NCI-H446 (cell line): ENCODE data around the gene GP9.
A peak's percentile ranks its signal among the peaks of the same experiment; 100 is the strongest.

Experiments used
- DNase-seq, 2 experiments: peaks; one replicate each; lab custom pipeline; 2025; lab: John Stamatoyannopoulos, UW

The GP9 gene

DNA sequence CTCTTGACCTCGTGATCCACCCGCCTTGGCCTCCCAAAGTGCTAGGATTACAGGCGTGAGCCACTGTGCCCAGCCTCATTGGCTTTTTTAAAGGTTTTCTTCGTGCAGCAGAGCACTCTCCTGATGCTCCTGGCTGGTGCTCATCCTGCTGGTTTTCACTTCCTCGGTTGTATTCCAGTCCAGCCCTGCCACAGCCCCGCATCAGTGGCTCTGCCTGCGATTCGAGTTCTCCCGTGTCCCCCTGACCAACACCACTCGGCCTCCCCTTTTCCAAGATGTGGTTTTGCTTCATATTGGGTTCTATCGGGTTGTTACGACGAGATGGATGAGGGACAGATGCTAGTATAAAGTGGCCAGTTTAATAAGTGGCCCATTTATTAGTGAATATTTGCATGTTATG, 31.7 kb upstream of the GP9 start:
- DNase-seq = no peak

DNA sequence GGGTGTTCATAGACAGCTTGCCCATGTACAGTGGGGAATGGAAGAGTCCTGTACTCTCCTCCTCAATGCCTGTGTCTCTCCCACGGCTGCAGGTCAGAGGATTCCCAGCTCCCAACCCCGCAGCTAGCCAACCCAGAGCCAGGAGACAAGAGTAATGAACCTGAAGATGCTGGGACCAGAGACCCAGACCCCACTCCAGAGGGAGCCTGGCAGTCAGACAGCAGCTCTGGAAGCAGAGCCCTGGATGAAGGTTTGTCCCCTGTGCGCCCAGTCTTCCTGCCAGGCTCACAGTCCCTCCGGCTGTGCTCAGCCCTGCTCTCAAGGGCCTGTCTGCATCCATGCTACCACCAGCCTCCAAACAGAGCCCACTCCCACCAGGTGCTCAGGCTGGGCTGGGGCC, 30.0 kb upstream of the GP9 start:
- DNase-seq = no peak

DNA sequence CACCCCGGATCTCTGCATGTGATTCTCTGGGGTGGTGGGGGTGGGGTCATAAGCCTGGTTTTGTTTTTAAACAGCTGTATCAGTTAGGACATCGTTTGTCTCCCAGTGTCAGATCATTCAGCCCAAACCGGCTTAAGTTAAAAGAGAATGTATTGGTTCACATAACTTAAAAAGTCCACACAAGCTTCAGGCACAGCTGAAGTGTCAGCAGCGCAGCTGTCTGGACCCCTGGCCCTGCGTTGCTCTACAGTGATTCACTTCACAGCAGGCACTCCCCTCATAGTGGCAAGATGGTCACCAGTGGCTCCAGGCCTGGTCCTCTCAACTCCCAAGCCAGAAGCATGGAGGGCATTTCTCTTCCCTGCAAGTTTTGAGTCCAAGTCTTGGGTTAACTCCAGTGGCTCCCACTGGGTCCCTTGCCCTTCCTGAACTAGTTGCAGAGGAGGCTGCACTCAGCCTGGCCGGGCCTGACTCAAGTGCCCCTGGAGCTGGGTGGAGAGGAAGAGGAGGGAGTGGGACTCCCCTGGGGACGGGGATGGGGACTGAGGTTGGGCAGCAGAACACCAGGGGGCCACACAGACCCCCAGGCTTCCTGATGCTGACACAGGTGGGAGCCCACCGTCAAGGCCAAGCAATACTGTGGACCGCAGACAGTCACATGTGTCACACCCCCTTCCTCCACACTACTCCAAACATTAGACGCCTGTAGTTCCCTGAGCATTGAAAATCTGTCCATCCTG, 28.9 kb upstream of the GP9 start:
- no peak for DNase-seq

DNA sequence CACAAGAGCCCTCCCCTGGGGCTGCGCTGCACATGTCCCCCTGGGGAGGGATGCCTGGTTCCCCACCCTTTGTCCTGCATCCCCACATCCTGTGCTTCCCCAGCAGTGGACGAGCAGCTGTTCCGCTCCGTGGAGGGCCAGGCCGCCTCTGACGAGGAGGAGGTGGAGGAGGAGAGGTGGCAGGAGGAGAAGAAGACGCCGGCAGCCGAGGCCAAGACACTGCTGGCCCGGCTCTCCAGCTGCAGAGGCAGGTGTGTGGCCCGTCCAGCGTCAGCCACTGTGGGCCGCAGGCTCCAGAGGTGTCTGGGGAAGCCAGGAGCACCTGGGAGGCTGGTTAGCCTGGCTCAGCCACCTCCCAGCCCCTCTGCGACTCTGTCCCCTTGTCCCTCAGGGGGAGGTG, 27.9 kb upstream of the GP9 start:
- DNase-seq = no peak

DNA sequence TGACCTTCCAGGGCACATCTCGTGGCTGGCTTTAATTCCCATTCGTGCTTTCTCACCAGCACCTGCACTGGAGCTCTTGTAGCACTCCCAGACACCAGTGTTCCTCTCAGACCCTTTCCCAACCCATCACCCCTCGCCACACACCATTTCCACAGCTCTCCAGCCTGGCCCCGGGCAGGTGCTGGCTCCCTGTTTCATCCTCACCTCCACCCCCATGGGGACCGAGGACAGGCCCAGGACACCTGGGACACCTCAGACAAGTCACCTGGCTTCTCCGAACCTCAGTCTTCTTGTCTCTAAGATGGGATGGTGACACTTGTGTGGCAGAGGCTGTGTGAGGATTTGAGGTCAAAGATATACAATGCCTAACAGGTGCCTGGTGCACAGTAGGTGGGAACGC, 27.4 kb upstream of the GP9 start:
- DNase-seq = no peak

DNA sequence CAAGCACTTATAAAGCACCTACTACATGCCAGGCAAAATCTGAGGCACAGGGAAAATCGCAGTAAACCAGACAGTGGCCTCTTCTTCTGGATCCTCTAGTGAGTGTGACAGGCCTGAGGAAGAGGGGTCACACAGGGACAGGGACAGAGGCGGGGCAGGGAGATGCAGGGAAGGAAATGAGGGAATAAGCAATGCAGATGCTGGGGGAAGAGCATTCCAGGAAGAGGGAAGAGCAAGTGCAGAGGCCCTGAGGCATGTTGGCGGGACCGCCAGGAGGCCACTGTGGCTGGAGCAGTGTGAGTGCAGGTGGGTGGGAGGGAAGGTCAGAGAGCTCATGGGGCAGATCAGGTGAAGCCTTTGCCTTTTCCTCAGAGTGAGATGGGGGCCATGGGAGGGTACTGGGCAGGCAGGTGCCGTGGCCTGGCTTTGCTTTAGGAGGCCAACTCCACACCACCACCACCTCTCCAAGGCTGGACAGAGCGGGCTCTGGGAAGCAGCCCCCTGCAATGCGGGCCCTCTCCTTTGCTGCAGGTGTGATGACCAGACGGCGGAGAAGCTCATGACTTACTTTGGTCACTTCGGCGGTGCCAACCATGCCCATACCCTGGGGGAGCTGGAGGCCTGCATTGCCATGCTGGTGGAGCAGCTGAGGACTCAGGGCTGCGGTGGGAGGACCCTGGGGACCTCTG, 26.8 kb upstream of the GP9 start:
- DNase-seq = no peak

DNA sequence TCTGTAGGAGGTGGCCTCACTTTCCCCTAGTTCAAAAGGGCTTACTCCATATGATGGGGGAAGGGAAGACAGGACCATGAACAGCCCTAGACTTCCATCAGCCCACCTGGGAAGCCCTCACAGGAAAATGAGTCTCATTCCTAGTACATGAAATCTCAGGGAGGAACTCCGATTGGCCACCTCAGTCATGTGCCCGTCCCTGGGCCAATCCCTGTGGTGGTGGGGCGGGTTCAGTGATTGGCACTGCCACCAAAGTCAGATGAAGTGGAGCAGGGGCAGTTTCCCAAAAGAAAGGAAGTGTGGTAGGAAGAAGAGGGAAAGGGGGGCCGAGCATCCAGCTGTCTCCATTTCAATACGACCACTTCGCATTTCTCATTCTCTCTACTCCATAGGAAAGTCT, 25.9 kb upstream of the GP9 start:
- no peak for DNase-seq

DNA sequence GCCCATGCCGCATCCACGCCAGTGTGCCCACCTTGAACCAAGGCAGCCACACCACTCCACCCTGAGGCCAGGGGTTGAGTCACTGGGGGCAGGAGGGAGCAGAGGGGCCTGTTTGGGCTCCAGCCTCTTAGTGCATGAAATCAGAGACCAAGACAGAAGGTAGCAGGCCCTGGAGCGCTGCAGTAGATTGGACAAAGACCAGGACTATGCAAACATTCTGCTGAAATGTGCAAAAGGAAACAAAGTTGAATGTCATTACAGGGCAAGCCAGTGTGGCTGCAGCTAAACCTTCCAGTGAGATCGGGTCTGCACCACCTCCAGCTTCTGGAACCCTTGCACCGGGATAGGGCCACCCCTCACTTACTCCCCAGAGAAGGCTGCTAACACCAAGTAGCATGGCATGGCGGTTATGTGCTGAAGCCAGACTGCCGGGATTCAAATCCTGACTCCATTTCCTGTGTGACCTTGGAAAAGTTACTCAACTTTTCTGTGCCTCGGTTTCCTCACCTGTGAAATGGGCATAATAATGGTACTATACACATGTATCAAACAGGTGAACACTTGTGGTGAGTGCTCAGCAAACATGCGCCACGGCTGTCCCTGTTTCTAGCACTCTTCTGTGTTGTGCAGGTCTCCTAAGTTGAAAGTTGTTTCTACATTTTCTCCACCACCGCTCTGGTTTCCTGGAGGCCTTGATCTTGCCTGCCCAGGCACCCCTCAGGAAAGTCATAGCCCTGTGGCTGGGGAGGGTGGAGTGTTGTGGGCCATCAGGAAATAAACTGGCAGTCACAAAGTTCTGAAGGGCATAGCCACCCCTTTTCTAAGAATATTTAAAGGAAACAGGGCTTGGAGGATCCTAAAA, 25.0 kb upstream of the GP9 start:
- no peak for DNase-seq

DNA sequence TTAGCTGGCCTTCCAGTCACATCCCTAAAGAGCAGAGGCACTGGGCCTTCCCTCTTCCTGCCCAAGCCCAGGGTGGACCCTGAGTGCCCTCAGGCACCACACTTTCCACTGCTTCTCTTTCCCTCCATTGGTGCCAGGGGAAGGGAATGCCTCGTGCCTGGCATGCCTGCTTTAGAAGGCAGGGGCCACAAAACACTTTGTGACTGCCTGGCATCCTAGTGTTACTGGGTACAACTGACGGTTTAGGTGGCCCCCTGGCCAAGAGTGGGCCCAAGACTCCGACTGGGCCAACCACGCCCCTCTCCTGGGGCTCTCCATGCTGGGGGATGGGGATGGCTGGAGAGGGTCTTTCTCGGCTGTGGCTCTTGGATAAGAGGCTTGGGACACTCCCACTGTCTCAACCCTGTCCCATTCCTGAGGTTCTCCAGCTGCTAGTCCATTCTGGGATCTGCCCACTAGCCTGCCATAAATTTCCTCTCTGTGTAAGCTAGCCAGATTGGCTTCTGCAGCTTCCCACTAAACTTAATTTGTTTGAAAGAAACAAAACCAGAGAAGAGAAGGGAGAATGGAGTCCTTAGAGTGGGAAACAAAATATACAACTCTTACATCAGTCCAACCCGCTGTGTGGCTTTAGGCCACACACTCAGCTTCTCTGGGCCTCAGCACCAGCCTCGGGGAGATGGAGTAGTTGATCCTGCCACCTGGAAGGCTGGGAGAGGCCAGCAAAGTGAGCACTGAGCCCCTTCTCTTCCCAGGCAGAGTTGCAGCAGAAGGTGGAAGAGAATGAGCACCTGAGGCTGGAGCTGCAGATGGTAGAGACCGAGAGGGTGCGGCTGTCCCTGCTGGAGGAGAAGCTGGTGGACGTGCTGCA, 24.1 kb upstream of the GP9 start:
- no peak for DNase-seq

DNA sequence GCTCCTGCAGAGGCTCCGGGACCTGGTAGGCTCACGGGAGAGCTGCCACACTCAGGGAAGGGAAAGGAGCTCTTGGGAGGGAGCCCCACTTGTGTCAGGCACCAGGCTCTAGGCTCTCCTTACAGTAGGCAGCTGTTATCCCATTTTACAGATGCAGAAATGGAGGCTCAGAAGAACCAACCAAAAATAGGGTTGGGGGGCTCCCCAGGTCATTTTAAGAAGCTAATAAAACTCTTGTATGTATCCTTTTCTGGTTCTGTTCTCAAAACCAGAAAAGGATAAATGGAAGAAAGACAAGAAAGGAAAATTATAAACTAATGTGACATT, 23.5 kb upstream of the GP9 start:
- DNase-seq = no peak

DNA sequence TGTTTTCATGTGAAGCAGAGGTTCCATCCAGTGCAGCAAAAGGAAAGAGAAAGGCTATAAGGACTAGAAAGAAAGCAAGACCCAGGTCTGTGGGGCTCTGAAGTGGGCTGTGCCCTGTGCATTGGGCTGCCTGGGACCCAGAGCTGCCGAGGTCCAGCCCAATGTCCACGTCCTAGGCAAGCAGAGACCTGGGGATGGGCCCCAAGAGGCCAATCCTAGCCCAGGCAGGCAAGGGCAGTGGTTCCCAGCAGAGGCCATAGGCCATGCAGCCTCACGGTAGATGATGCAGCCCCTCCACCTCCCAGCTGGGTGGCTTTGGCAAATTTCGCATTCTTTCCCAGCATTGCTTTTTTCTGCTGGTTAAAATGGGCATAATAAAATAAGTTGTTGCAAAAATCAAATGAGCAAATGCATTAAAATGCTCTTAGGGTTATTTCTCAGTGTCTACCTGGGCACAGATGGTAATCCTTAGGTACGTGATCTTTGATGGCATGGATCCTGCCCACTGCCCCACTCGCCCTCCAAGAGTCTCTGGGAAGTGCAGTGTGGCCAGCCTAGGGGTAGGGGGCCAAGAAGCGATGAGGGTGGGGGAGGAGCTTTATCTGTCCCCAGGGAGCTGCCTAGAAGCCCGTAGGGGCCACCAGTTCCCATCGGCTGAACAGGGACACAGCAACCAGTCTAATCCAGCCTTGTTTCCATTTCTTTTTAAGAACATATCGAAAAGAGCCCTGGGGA, 22.3 kb upstream of the GP9 start:
- no peak for DNase-seq

DNA sequence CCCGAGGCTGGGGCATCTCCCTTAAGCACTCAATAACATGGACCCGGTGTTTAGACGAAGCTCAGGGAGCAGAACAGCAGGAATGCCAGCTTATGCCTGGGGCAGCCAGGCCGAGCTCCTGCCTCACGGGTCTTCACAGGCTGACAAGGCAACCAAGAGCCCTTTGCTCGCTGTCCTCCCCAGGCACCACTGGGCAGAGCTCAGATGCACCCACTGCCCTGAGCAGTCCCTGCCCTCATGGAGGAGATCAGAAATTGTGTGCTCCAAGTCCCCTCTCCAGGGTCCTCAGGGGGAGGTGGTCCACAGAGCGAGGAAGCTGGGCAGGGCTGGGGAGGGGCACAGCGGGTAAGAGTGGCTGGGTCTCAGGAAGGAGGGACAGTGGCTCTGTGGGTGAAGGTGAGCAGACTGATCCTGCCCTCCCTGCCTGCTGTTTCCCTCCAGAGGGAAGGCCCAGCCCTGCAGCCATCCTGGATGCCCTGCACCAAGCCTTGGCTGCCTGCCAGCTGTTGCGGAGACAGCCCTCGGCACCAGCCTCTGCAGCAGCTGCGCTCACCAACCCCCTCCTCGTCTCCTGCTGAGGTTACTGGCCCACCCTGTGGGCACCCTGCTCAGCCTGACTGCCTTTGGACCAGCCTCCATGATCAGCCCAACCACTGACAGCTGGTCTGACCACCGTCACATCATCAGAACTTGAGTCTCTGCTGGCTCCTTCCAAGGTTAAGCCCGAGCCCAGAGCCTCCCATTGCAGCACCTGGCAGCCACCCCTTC, 21.1 kb upstream of the GP9 start:
- DNase-seq = peak in 1 of 2 experiments; percentile 55

DNA sequence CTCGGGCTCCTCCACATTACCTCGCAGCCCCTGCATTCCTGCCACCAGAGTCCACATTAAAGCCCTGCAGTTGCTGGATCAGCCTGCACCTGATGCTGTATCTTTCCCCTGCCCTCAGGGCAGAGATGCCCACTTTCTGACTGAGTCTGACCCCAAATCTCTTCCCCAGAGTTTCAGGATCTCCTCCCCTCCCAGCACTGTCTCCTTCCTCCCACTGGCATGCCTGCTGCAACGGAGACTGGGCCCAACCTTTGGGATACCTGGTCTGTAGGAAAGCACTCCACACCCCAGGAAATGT, 20.6 kb upstream of the GP9 start:
- no peak for DNase-seq

DNA sequence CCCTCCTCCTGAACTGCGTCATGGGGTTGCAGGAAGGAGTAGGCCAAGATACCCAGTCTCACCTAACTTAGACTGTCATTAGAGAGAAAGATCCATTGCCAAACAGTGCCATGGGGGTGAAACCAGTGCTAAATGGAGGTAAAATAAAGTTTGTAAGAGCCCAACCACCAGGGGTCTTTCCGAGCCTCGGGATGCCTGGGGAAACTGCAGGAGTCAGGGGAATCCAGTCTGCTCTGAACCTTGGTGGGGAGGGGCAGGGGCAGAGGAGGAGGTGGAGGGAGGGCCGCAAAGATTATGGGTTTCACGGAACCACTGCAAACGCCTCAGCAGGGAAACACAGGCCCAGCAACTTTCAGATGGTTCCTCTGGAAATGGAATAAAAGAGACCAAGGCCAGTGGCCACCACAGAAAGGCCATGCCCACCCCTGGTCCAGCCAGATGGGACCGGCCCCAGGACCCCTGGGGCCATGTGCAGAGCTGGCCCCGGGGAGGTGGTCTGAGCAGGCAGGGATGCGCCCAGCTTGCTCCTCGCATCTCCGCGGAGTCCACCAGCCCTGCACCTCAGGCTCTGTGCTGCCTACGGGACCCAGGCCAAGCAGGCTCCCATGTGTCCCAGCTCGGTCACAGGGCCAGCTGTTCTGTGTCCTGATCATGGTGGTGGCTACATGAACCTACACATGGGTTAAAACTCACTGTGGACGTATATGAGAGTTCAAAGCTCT, 19.8 kb upstream of the GP9 start:
- no peak for DNase-seq

DNA sequence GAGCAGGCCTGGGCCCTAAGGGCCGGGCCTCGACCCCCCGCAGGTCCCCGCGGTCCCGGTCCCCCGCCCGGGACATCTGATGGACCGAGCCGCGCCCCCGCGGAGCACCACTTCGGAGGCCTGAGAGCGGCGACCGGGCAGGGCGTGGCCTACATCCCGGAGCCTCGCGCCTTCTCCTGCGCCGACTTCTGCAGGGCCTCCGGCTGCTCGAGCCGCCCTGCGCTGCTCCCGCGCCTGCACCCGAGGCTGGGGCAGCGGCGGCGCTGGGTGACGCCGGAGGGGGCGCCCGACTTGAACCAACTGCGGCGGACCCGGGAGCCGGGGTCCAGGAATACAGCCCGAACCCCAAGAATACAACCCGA, 14.9 kb upstream of the GP9 start:
- DNase-seq = no peak

DNA sequence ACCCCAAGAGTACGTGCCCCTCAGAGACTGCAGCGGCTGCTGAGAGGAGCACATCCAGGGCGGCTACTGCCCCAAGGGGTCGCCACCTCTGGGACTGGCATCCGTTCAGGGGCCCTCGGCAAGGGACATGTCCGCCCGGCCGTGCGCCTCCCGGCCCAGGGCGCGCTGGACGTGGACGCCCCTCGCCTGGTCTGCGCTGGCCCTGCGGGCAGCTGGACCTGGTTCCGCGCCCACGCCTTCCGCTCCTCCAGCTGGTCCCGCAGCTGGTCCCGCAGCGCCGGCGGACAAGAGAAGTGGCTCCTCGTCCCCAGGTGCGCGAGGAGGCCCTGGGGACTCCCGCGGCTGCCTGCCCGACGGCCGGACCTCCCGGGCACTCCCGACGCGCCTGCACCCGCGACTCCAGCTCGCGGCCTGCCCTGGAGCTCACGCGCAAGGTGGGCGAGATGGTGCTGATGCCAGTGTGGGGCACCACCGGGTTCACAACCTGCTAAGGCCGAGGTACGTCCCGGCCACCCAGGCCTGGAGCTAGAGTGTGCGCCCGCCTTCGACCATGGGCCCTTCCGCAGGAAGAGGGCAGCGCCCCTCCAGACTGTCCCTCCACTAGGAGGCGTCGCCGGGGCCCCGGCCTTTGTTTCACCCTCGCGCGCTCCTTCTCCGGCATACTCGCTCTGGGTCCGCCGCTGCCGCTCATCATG, 14.4 kb upstream of the GP9 start:
- DNase-seq = no peak

DNA sequence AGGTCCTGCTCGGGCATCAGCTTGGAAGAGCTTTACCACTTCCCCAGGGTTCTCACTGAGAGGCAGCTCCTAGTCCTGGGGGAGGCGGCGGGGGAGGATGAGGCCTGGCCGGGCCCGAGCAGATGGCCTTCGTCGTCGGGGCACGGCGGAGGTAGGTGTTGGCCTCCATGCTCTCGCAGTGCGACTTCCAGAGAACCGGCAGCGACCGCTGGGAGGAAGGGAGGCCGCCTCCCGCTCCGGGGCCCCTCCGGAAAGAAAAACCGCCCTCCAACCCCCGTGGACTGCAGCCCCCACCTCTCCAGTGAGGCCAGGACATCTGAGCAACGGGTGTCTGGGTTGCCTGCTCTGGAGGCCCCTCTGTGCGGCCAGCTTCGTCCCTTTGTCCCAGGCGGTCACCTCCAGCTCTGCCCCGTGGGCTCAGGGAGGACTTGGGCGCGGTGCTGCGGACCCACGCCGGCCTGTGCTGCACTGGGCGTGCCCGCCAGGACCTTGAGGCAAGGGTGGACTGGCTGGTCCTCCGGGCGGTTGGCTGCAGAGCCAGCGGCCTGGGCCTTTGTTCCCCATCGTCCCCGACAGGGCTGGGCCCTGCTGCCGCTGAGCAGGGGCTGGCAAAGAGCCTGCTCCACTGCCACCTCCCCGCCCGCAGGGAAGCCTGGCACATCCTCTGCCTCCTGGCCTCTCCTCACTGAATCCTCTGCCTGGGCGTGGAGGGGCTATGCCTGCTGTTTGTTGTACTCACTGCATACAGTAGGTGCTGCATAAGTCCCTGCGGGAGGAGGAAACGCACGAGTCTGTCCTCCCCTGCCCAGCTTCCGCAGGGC, 13.6 kb upstream of the GP9 start:
- DNase-seq = peak in 1 of 2 experiments; percentile 15

DNA sequence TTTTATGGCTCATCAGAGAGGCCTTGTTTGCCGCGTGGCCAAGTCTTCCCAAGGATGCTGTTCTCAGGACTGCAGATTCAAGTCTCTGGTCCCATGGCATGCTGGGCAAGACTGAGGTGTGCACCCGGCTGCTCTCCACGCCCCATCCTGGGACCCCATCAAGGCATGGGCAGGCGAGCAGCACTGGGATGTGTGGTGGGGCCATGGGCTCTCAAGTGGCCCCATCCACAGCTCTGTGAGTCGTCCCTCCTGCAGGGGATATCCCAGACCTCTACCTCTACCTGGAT, 13.1 kb upstream of the GP9 start:
- DNase-seq = no peak
